ENCODE results near the gene SALL1.

GRCh38 chr16:51156807-51157200 lies 5.7 kb upstream of the SALL1 start:
- TF ChIP-seq EZH2 (IDR thresholded peaks at IDR 0.05; ENCODE audit: insufficient read depth, low read length): no peak
- no peak for TF ChIP-seq CTCF (IDR thresholded peaks at IDR 0.05; ENCODE audit: insufficient read depth, low read depth, low read length)

Measured in astrocyte (in vitro differentiated cells and primary cell).